ENCODE measurements around the gene SPIRE2.

The SPIRE2 gene

GRCh38 chr16:89893642-89894548 lies 65.6 kb downstream of the SPIRE2 start:
- DNase-seq (ENCODE audit: low read depth in 2 of 2, low spot score in 1 of 2) = no peak

GRCh38 chr16:89895482-89896250 lies 67.4 kb downstream of the SPIRE2 start:
- no peak for DNase-seq (ENCODE audit: low read depth in 2 of 2, low spot score in 1 of 2)

GRCh38 chr16:89897204-89897603 lies 68.9 kb downstream of the SPIRE2 start:
- DNase-seq (ENCODE audit: low read depth in 2 of 2, low spot score in 1 of 2) = no peak

GRCh38 chr16:89898201-89898967 lies 70.1 kb downstream of the SPIRE2 start:
- DNase-seq (ENCODE audit: low read depth in 2 of 2, low spot score in 1 of 2) = no peak

GRCh38 chr16:89899879-89900481 lies 71.7 kb downstream of the SPIRE2 start:
- no peak for DNase-seq (ENCODE audit: low read depth in 2 of 2, low spot score in 1 of 2)

- DNase-seq (ENCODE audit: low read depth in 2 of 2, low spot score in 1 of 2) = no peak
Observed at GRCh38 chr16:89900885-89901284, 72.6 kb downstream of the SPIRE2 start.

GRCh38 chr16:89902980-89903379 lies 74.7 kb downstream of the SPIRE2 start:
- no peak for DNase-seq (ENCODE audit: low read depth in 2 of 2, low spot score in 1 of 2)

GRCh38 chr16:89903908-89904515 lies 75.7 kb downstream of the SPIRE2 start:
- DNase-seq (ENCODE audit: low read depth in 2 of 2, low spot score in 1 of 2) = no peak

- no peak for DNase-seq (ENCODE audit: low read depth in 2 of 2, low spot score in 1 of 2)
Observed at GRCh38 chr16:89904606-89905510, 76.6 kb downstream of the SPIRE2 start.

- DNase-seq (ENCODE audit: low read depth in 2 of 2, low spot score in 1 of 2) = no peak
Observed at GRCh38 chr16:89905511-89906139, 77.3 kb downstream of the SPIRE2 start.

GRCh38 chr16:89906140-89907025 lies 78.1 kb downstream of the SPIRE2 start:
- no peak for DNase-seq (ENCODE audit: low read depth in 2 of 2, low spot score in 1 of 2)

GRCh38 chr16:89907055-89907814 lies 79.0 kb downstream of the SPIRE2 start:
- no peak for DNase-seq (ENCODE audit: low read depth in 2 of 2, low spot score in 1 of 2)

- no peak for DNase-seq (ENCODE audit: low read depth in 2 of 2, low spot score in 1 of 2)
Observed at GRCh38 chr16:89908236-89908635, 80.0 kb downstream of the SPIRE2 start.

- DNase-seq (ENCODE audit: low read depth in 2 of 2, low spot score in 1 of 2) = peak in 1 of 2 donors; percentile 28
Observed at GRCh38 chr16:89909777-89910716, 81.8 kb downstream of the SPIRE2 start.

- no peak for DNase-seq (ENCODE audit: low read depth in 2 of 2, low spot score in 1 of 2)
Observed at GRCh38 chr16:89910717-89911354, 82.6 kb downstream of the SPIRE2 start.

GRCh38 chr16:89911375-89911774 lies 83.1 kb downstream of the SPIRE2 start:
- DNase-seq (ENCODE audit: low read depth in 2 of 2, low spot score in 1 of 2) = no peak
